IMR-90 (cell line): ENCODE data around the gene PRSS12. TPM values are rescaled to one million over a fixed set of nuclear protein-coding genes. Genes with fewer than 3 reads are reported as not detected.

Experiments
- ATAC-seq: fragments of 200-7000 bp; cut with Tn5 transposase; 2 replicates; pipeline ENCODE4 v1.9.1; 2020; ENCODE audit warnings: low read depth, mild to moderate bottlenecking, moderate library complexity
- BruUV-seq: library from RNA; stranded (reverse); fragments of 400-500 nt; replicated peaks from 2 replicates; lab custom pipeline; 2021; lab: Mats Ljungman, UMichigan
- CTCF ChIA-PET: fragments of 300-600 bp; formaldehyde crosslinking; extraction: SDS; loops from one replicate; lab custom pipeline; 2021; ENCODE audit warnings: antibody characterized with exemption; lab: Yijun Ruan, JAX
- POLR2A ChIA-PET: fragments of 300-600 bp; sonication (Branson Sonifier 250); formaldehyde crosslinking; loops from one replicate; lab custom pipeline; 2022; ENCODE audit warnings: antibody characterized with exemption; ENCODE audit not compliant: unreplicated experiment; lab: Charles Lee
- DNase-seq: peaks from one replicate; pipeline ENCODE4 v3.0.0; 2013
- H2AFZ ChIP-seq: replicated peaks from 2 replicates; pipeline ENCODE3; 2013; ENCODE audit warnings: low read length, mild to moderate bottlenecking; ENCODE audit not compliant: poor library complexity
- H2AK5ac ChIP-seq: 2 replicates; pipeline ENCODE4 v1.6.1; 2013; ENCODE audit warnings: low read depth, low read length, inconsistent platforms
- H2AK9ac ChIP-seq: replicated peaks from 2 replicates; pipeline ENCODE3; 2013; ENCODE audit warnings: mild to moderate bottlenecking, low read depth, low read length, moderate library complexity; ENCODE audit not compliant: poor library complexity
- H2BK120ac ChIP-seq: 2 replicates; pipeline ENCODE4 v1.6.1; 2013; ENCODE audit warnings: low read depth, low read length, inconsistent platforms
- H2BK15ac ChIP-seq: 3 replicates; pipeline ENCODE4 v1.6.1; 2013; ENCODE audit warnings: low read depth, low read length, inconsistent platforms
- H2BK20ac ChIP-seq: 2 replicates; pipeline ENCODE4 v1.6.1; 2013; ENCODE audit warnings: low read depth, mild to moderate bottlenecking, inconsistent platforms, low read length, moderate library complexity
- H2BK5ac ChIP-seq: 2 replicates; pipeline ENCODE4 v1.6.1; 2013; ENCODE audit warnings: mild to moderate bottlenecking, low read depth, low read length, inconsistent platforms; ENCODE audit not compliant: poor library complexity, severe bottlenecking
- H3K14ac ChIP-seq: replicated peaks from 2 replicates; pipeline ENCODE4 v1.6.1; 2013; ENCODE audit warnings: low read depth, low read length, inconsistent platforms
- H3K18ac ChIP-seq: 2 replicates; pipeline ENCODE4 v1.6.1; 2013; ENCODE audit warnings: low read depth, low read length, control low read depth
- H3K23ac ChIP-seq: 2 replicates; pipeline ENCODE4 v1.6.1; 2013; ENCODE audit warnings: low read depth, low read length, inconsistent platforms
- H3K27ac ChIP-seq: 2 replicates; pipeline ENCODE4 v1.5.1; 2013; ENCODE audit warnings: mild to moderate bottlenecking, control low read depth, low read length; ENCODE audit not compliant: insufficient read depth
- H3K27me3 ChIP-seq: 2 replicates; pipeline ENCODE4 v1.6.1; 2013; ENCODE audit warnings: low read length; ENCODE audit not compliant: control insufficient read depth, insufficient read depth
- H3K36me3 ChIP-seq: 2 replicates; pipeline ENCODE4 v1.6.1; 2013; ENCODE audit warnings: low read length, mixed read lengths; ENCODE audit not compliant: control insufficient read depth, insufficient read depth
- H3K4ac ChIP-seq: 2 replicates; pipeline ENCODE4 v1.6.1; 2013; ENCODE audit warnings: low read depth, low read length, inconsistent platforms
- H3K4me1 ChIP-seq: 2 replicates; pipeline ENCODE4 v1.6.1; 2013; ENCODE audit warnings: low read length, mixed read lengths; ENCODE audit not compliant: control insufficient read depth, insufficient read depth
- H3K4me2 ChIP-seq: 2 replicates; pipeline ENCODE4 v1.6.1; 2013; ENCODE audit warnings: low read depth, mild to moderate bottlenecking, control low read depth, low read length, moderate library complexity
- H3K4me3 ChIP-seq: 2 replicates; pipeline ENCODE4 v1.5.1; 2013; ENCODE audit warnings: low read depth, mild to moderate bottlenecking, control low read depth, low read length, moderate library complexity; ENCODE audit not compliant: insufficient read depth
- H3K56ac ChIP-seq: 2 replicates; pipeline ENCODE4 v1.6.1; 2013; ENCODE audit warnings: low read length, inconsistent platforms; ENCODE audit not compliant: insufficient read depth; ENCODE audit errors: extremely low read depth
- H3K79me1 ChIP-seq, 2 experiments: 2 replicates each; pipeline ENCODE4 v1.6.1; 2013; ENCODE audit warnings: low read length in 2 of 2, inconsistent platforms in 1 of 2, low read depth in 1 of 2
- H3K9ac ChIP-seq: 2 replicates; pipeline ENCODE4 v1.6.1; 2013; ENCODE audit warnings: low read depth, low read length, control low read depth
- H3K9me1 ChIP-seq: 2 replicates; pipeline ENCODE4 v1.6.1; 2013; ENCODE audit warnings: low read length, inconsistent platforms; ENCODE audit not compliant: insufficient read depth
- H3K9me3 ChIP-seq: 2 replicates; pipeline ENCODE4 v1.6.1; 2013; ENCODE audit warnings: low read length; ENCODE audit not compliant: control insufficient read depth, insufficient read depth
- H4K20me1 ChIP-seq: 2 replicates; pipeline ENCODE4 v1.6.1; 2013; ENCODE audit warnings: low read length, inconsistent platforms; ENCODE audit not compliant: insufficient read depth
- H4K5ac ChIP-seq: 2 replicates; pipeline ENCODE4 v1.6.1; 2013; ENCODE audit warnings: mild to moderate bottlenecking, low read depth, low read length, control low read depth
- H4K8ac ChIP-seq, 2 experiments: 2 replicates each; pipeline ENCODE4 v1.6.1; 2013; ENCODE audit warnings: low read depth in 2 of 2, low read length in 2 of 2, control low read depth in 1 of 2, inconsistent platforms in 1 of 2
- H4K91ac ChIP-seq: 2 replicates; pipeline ENCODE4 v1.6.1; 2013; ENCODE audit warnings: low read depth, low read length, inconsistent platforms; ENCODE audit not compliant: insufficient read depth
- CEBPB ChIP-seq: IDR thresholded peaks from 2 replicates; pipeline ENCODE4 v1.6.1; 2012; ENCODE audit warnings: low read depth, low read length, improper control_type of control experiment
- FOS ChIP-seq: fragments of 150-350 bp; IDR thresholded peaks from 2 replicates; pipeline ENCODE4 v1.6.1; 2016; ENCODE audit warnings: low read depth, low read length
- MAFK ChIP-seq: IDR thresholded peaks from 2 replicates; pipeline ENCODE4 v1.6.1; 2012; ENCODE audit warnings: low read depth, low read length, improper control_type of control experiment
- WGBS, 2 experiments: methylation state at CpG; one replicate each; pipeline versions ENCODE4 v1.1.5 to v1.1.7; 2013; ENCODE audit warnings: missing lambda C conversion rate in 2 of 2; ENCODE audit not compliant: insufficient read length in 1 of 2; ENCODE audit errors: extremely low coverage in 2 of 2; 5-methylcytosine and 5-hydroxymethylcytosine counted together
- dilution Hi-C: fragments of 300-500 bp; cut with HindIII; formaldehyde crosslinking; loops from one replicate; pipeline ENCODE4 v1.14.3; 2018; ENCODE audit warnings: low sequenced_read_pairs; ENCODE audit not compliant: unreplicated experiment
- in situ Hi-C: fragments of 300-500 bp; cut with MboI; formaldehyde crosslinking; loops from 3 replicates; pipeline ENCODE4 v1.14.3; 2019; ENCODE audit warnings: low sequenced_read_pairs, inconsistent platforms, mixed read lengths
- intact Hi-C: fragments of 100-400 bp; cut with micrococcal nuclease; formaldehyde crosslinking; loops from 2 replicates; pipeline ENCODE4 v1.10.0; 2022
- polyA plus RNA-seq, 3 experiments: library from polyadenylated mRNA; depleted of rRNA; stranded (reverse); fragments of >200 nt; gene quantifications; 2 replicates each; pipeline ENCODE4 v1.2.3, GENCODE V29; 2012; ENCODE audit warnings: low replicate concordance in 1 of 3
- total RNA-seq: library from RNA; depleted of rRNA; stranded (reverse); fragments of >200 nt; gene quantifications from 2 replicates; pipeline ENCODE4 v1.2.3, GENCODE V29; 2012

The PRSS12 gene
- total and polyA plus RNA-seq, 2 of the 4 experiments (the other 2 are of a cell fraction) = 51.1 to 71.5 TPM

DNA sequence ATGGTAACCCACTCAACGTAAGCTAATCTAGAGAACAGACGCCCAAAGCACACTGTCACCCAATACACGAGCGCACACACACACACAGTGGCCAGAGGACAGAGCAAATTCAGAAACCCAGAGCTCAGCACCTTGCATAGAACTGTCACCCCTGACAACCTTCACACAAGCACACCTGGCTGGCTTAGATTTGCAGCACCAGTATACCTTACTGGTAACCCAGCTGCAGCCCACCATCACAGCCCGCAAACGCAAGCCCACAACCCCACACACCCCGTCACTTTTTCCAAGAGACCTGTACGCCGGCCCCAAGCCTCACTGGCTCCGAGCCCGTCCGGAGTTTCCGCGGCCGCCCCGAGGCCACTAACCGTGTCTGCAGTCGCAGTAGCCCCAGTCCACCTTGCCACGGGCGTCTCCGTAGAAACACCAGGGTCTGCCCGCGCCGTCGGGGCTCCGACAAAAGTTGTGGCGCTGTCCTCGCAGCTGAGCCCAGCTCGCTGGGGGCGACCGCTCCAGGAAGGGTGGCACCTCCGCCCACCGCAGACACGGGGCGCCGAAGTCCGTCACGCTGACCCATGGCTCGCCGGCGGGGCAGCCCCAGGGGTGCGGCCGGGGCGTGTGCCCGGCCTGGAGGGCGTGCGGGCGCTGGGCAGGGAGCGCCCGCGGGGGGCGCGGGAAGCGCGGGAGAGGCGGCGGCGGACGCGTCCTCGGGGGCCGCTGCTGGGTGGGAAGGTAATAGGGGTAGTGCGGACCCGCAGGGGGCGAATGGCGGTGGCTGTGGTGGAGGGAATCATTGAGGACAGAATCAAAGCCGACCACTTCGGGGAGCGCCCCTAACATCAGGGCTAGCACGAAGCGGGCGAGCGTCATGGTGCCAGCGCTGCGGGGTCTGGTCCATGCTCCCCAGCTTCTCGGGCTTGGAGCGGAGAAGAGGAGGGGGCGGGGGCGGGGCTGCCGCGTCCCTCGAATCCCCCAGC lies 664 bp downstream of the PRSS12 start:
- peak overlapping the region; percentile 73 for H3K4ac ChIP-seq
- H4K20me1 ChIP-seq = no peaks in the 10 kb centered on the region
- BruUV-seq = TSS peak; percentile 57
- H3K9me1 ChIP-seq = no peaks in the 10 kb centered on the region
- peak overlapping the region; percentile 84 for H4K5ac ChIP-seq
- intact Hi-C loops (loop anchor here (1.0 to 5.0 kb wide), 2 partner anchors 65 to 71 kb away; no protein-coding TSS in a partner anchor), dilution Hi-C loops (no loop called here), in situ Hi-C loops (no loop called here)
- peak overlapping the region; percentile 74 for H3K18ac ChIP-seq
- peak overlapping the region; percentile 82 for H3K27ac ChIP-seq
- WGBS, 2 experiments = 44% methylated on average over 2 of the region's 82 CpGs; no CpG with 5 or more reads in 1 of the 2 experiments
- H3K79me1 ChIP-seq = peaks cover 4 to 33% of the 10 kb centered on the region in 2 experiments; a peak in 3 of 4 replicates
- DNase-seq (peak; percentile 59), ATAC-seq (peak; percentile 48)
- H2BK20ac ChIP-seq = 0 out of 2 replicates have a peak overlapping the region, but pooled peaks have one; percentile 2
- peak overlapping the region; percentile 91 for H2AFZ ChIP-seq
- POLR2A ChIA-PET = interaction anchor here (0.6 to 0.7 kb wide), 3 partner anchors 21 to 473 kb away, joined by 3 to 9 read pairs (median 4); no protein-coding TSS in a partner anchor
- H3K14ac ChIP-seq = peak overlapping the region; percentile 79
- H4K91ac ChIP-seq = peak overlapping the region; percentile 72
- TF ChIP-seq FOS (no peak), MAFK (0 out of 2 replicates have a peak, but pooled peaks have one; percentile 7), CEBPB (no peak)
- CTCF ChIA-PET = interaction anchor here (0.9 to 2.0 kb wide), 10 partner anchors 8 to 71 kb away, joined by 3 to 17 read pairs (median 4); no protein-coding TSS in a partner anchor
- peak overlapping the region; percentile 71 for H2BK5ac ChIP-seq
- H3K4me1 ChIP-seq = peaks cover 6% of the 10 kb centered on the region
- peak overlapping the region; percentile 92 for H3K4me3 ChIP-seq
- H2BK120ac ChIP-seq = peak overlapping the region; percentile 60
- H3K56ac ChIP-seq = peak overlapping the region; percentile 5; the same call in 1 of the 2 replicates
- no peaks in the 10 kb centered on the region for H3K9me3 ChIP-seq
- peak overlapping the region; percentile 69 for H3K23ac ChIP-seq
- H3K4me2 ChIP-seq = peak overlapping the region; percentile 97
- H3K27me3 ChIP-seq = no peaks in the 10 kb centered on the region
- peak overlapping the region; percentile 95 for H2AK9ac ChIP-seq
- H3K9ac ChIP-seq = peak overlapping the region; percentile 89
- H4K8ac ChIP-seq = peak overlapping the region; percentile 41 to 42
- H3K36me3 ChIP-seq = peaks cover 2% of the 10 kb centered on the region; the same call in 1 of the 2 replicates
- peak overlapping the region; percentile 53; the same call in 1 of the 2 replicates for H2AK5ac ChIP-seq
- H2BK15ac ChIP-seq = no peak overlapping the region; the same call in 2 of the 3 replicates
